ENCODE results near the gene DHRSX.

DNA sequence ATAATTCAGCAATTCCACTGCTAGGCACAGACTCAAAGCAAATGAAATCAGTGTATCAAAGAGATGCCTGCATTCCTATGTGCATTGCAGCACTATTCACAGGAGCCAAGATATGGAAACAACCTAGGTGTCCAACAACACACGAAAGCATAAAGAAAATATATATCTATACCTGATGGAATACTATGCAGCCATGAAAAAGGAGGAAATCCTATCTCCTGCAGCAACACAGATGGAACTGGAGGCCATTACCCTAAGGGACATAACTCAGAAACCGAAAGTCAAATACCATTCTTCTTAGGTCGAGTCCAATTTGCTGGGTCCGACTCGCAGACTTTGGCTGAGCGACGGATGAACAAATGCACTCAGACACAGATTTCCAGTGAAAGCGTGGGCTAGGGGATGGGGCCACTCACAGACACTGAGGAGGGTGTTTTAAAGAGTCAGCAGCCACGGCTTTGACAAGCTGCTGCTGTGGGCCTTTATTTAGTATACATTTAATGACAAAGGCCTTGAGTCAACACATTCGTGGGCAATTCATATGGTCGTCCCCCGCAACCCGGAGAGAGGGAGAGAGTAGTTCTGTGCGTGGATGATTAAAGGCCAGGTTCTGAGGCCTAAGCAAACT is 93.8 kb downstream of the DHRSX start:
- TF ChIP-seq, protein P1, sequence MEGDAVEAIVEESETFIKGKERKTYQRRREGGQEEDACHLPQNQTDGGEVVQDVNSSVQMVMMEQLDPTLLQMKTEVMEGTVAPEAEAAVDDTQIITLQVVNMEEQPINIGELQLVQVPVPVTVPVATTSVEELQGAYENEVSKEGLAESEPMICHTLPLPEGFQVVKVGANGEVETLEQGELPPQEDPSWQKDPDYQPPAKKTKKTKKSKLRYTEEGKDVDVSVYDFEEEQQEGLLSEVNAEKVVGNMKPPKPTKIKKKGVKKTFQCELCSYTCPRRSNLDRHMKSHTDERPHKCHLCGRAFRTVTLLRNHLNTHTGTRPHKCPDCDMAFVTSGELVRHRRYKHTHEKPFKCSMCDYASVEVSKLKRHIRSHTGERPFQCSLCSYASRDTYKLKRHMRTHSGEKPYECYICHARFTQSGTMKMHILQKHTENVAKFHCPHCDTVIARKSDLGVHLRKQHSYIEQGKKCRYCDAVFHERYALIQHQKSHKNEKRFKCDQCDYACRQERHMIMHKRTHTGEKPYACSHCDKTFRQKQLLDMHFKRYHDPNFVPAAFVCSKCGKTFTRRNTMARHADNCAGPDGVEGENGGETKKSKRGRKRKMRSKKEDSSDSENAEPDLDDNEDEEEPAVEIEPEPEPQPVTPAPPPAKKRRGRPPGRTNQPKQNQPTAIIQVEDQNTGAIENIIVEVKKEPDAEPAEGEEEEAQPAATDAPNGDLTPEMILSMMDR (IDR thresholded peaks at IDR 0.05), result no peak
- no peak for TF ChIP-seq POLR2A (IDR thresholded peaks at IDR 0.05)
